Activated T-helper 1 cell treated with anti-CD3 and anti-CD28 coated beads, Interleukin-12 subunit alpha, Interleukin-12 subunit beta, Interleukin-2, Interleukin-4 antibody, amounts not matched to agents 30 ng/mL and 10 ng/mL and 1 ng/mL, durations not matched to agents 14 hours and 24 hours and 36 hours (primary cell): Measurements from ENCODE around the gene ENOPH1. TPM values are rescaled to one million over a fixed set of nuclear protein-coding genes. Genes with fewer than 3 reads are reported as not detected.

Source experiments
- DNase-seq: peaks from one replicate; pipeline ENCODE4 v3.0.0; 2021; ENCODE audit warnings: low spot score
- H3K27ac Mint-ChIP-seq: one replicate; pipeline ENCODE4 v1.8.0; 2021; ENCODE audit warnings: mild to moderate bottlenecking, mixed read lengths
- H3K27me3 Mint-ChIP-seq: one replicate; pipeline ENCODE4 v1.8.0; 2022; ENCODE audit warnings: mild to moderate bottlenecking, moderate library complexity, mixed read lengths; ENCODE audit not compliant: insufficient read depth
- H3K36me3 Mint-ChIP-seq: one replicate; pipeline ENCODE4 v1.8.0; 2021; ENCODE audit warnings: low read depth, mixed read lengths
- H3K4me1 Mint-ChIP-seq: one replicate; pipeline ENCODE4 v1.8.0; 2021; ENCODE audit warnings: low read depth, mixed read lengths
- H3K4me3 Mint-ChIP-seq: one replicate; pipeline ENCODE4 v1.8.0; 2021; ENCODE audit warnings: mild to moderate bottlenecking, moderate library complexity, mixed read lengths
- H3K9me3 Mint-ChIP-seq: one replicate; pipeline ENCODE4 v1.8.0; 2021; ENCODE audit warnings: mixed read lengths
- intact Hi-C: fragments of 100-400 bp; cut with micrococcal nuclease; formaldehyde crosslinking; loops from one replicate; pipeline ENCODE4 v1.15.1; 2024
- total RNA-seq: library from RNA; stranded (reverse); gene quantifications from 2 replicates; pipeline ENCODE4 v1.2.3, GENCODE V29; 2022

The ENOPH1 gene
- total RNA-seq, 1 donor from 2014 or later: 61.5 TPM

DNA sequence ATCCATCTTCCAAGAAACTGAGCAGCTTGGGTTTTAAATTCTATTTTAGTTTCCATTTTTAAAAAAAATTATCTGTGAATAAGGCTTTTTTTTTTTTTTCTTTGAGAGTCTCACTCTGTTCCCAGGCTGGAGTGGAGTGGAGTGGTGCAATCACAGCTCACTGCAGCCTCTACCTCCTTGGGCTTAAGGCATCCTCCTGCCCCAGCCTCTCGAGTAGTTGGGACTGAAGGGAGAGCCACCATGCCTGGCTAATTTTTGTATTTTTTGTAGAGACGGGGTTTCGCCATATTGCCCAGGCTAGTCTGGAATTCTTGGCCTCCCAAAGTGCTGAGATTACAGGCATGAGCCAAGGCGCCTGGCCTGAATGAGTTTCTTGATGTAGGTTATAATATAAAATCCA is 1.4 kb downstream of the ENOPH1 start:
- H3K27ac Mint-ChIP-seq: no peak overlapping the region
- no peaks in the 10 kb centered on the region for H3K9me3 Mint-ChIP-seq
- H3K4me3 Mint-ChIP-seq: peak overlapping the region; percentile 97
- H3K4me1 Mint-ChIP-seq: peaks cover 58% of the 10 kb centered on the region
- H3K27me3 Mint-ChIP-seq: no peaks in the 10 kb centered on the region
- intact Hi-C loops: loop anchor here (2.0 to 10.0 kb wide), 6 partner anchors 31 to 960 kb away; partner anchors contain the start of genes LIN54, RASGEF1B and SEC31A
- no peak for DNase-seq
- peaks cover 42% of the 10 kb centered on the region for H3K36me3 Mint-ChIP-seq

DNA sequence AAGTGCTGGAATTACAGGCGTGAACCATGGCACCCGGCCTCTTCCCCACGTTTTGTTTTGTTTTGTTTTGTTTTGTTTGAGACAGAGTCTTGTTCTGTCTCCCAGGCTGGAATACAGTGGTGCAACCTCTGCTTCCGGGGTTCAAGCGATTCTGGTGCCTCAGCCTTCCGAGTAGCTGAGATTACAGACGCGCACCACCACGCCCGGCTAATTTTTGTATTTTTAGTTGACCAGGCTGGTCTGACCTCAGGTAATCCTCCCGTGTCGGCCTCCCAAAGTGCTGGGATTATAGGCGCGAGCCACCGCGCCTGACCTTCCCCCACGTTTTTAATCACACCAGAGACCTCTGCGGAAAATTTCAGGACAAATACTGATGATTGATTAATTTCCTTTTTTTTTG is 2.2 kb downstream of the ENOPH1 start:
- Mint-ChIP-seq H3K4me3 (peak overlapping the region; percentile 97), H3K4me1 (peaks cover 58% of the 10 kb centered on the region), H3K36me3 (peaks cover 42% of the 10 kb centered on the region), H3K9me3 (no peaks in the 10 kb centered on the region), H3K27ac (peak overlapping the region; percentile 63), H3K27me3 (no peaks in the 10 kb centered on the region)
- DNase-seq: no peak
- intact Hi-C loops: loop anchor here (5.0 to 10.0 kb wide), 2 partner anchors 782 to 960 kb away; partner anchors contain the start of gene RASGEF1B

DNA sequence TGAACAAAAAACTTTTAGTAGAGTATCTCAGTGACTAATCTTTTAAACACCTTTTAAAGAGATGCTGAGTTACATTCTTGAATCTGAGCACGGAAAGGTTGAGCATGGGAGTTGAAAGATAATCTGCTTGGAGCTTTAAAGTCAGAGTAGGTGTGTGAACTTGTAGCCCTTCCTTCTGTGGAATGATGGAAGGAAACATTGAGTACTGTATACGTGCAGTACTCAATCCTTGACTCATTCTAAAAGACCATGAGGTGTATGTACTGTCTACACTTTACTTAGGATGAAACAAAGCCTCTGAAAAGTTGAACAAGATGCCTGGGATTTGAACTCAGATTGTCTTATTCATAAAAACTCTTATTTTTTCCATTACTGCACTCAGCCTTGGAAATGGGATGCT is 3.4 kb downstream of the ENOPH1 start:
- Mint-ChIP-seq H3K4me1 (peaks cover 60% of the 10 kb centered on the region), H3K27me3 (no peaks in the 10 kb centered on the region), H3K4me3 (peak overlapping the region; percentile 54), H3K27ac (peak overlapping the region; percentile 74), H3K36me3 (peaks cover 35% of the 10 kb centered on the region), H3K9me3 (no peaks in the 10 kb centered on the region)
- DNase-seq: no peak
- intact Hi-C loops: loop anchor here (5.0 to 10.0 kb wide), 2 partner anchors 781 to 961 kb away; partner anchors contain the start of gene RASGEF1B

DNA sequence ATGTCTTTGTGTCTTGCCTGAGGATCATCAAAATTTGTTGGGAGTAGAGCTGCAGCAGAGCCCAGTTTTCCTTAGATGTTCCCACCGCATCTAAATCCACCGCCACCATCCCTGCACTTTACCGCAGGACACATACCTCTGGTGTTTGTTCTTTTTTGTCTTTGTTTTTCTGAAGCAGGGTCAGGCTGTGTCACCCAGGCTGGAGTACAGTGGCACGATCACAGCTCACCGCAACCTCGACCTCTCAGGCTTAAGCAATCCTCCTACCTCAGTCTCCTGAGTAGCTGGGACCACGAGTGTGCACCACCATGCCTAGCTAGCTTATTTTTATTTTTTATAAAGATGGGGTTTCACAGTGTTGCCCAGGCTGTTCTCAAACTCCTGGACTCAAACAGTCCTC is 4.6 kb downstream of the ENOPH1 start:
- Mint-ChIP-seq H3K36me3 (peaks cover 36% of the 10 kb centered on the region), H3K9me3 (no peaks in the 10 kb centered on the region), H3K4me1 (peaks cover 71% of the 10 kb centered on the region), H3K27ac (peak overlapping the region; percentile 66), H3K4me3 (no peak overlapping the region), H3K27me3 (no peaks in the 10 kb centered on the region)
- no peak for DNase-seq
- intact Hi-C loops: loop anchor here (5.0 to 10.0 kb wide), 2 partner anchors 780 to 963 kb away; partner anchors contain the start of gene RASGEF1B

DNA sequence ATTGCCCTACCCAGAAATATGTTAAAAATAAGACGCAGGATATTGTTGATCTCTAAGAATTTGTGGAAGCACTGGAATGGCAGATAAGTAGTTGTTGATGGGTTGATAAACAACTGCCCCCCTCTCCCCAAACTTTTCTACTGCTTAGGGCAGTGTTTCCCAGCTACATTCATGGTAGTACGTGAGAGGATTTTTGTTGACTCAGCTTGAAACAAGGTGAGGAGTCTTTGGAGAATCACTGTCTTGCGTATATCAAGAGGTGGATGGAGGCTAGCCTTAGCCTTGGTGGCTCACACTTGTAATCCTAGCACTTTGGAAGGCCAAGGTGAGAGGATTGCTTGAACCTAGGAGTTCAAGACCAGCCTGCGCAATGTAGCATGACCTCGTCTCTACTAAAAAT is 5.7 kb downstream of the ENOPH1 start:
- intact Hi-C loops: loop anchor here (10.0 kb wide), 1 partner anchor 779 kb away; no protein-coding TSS in a partner anchor
- no peaks in the 10 kb centered on the region for H3K27me3 Mint-ChIP-seq
- H3K9me3 Mint-ChIP-seq: no peaks in the 10 kb centered on the region
- peaks cover 38% of the 10 kb centered on the region for H3K36me3 Mint-ChIP-seq
- no peak overlapping the region for H3K27ac Mint-ChIP-seq
- no peak for DNase-seq
- H3K4me3 Mint-ChIP-seq: no peak overlapping the region
- peaks cover 71% of the 10 kb centered on the region for H3K4me1 Mint-ChIP-seq

DNA sequence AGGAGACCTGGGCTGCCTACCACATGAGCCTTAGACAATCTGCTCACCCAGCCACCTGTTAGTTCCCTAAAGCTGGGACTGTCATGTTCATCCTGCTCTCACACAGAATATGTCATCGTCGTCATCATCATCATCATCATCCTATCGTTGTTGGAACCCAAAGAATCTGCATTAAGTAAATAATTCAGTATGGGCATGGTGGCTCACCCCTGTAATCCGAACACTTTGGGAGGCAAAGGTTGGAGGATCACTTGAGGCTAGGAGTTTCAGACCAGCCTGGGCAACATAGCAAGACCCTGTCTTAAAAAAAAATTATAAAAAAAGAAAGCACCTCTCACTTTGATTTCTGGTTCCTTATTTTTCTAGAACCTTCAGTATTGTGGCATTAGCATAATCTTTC is 6.4 kb downstream of the ENOPH1 start:
- H3K27me3 Mint-ChIP-seq: no peaks in the 10 kb centered on the region

DNA sequence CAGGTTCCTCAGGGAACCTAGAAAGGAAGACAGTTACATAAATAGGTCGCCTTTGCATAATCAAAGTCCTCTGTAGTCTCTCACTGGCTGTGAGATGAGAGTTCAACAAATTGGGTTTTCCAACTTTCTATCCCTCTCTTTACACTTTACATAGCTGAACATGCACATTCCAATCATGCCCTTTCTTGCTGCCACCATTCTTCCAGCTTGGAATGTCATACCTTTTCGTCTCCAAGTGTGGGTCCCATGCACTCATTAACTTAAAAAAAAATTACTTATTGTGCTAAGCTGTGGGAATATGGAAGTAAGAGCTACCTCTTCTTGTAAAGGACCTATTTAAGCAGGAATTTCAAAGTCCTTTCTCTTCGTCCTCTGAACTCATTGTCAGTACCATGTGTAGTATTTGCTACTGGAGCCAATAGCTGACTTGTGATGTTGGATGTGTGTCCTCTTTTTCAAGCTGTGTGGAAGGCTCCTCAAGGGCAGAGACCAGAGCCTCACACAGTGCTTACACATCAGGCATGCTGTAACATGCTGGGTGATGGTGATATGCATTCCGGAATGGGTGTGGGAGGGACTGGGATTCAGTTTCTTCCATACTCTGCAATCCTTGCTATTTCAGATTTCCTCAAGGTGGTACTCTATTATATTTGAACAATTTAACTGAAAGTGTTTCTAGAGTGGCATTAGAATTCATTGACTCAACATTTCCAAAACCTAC is 7.1 kb downstream of the ENOPH1 start:
- peaks cover 36% of the 10 kb centered on the region for H3K36me3 Mint-ChIP-seq
- no peaks in the 10 kb centered on the region for H3K9me3 Mint-ChIP-seq
- H3K4me1 Mint-ChIP-seq: peaks cover 60% of the 10 kb centered on the region

More for the DNA sequence above, 6.4 kb downstream of the ENOPH1 start:
- Mint-ChIP-seq H3K27ac (no peak overlapping the region), H3K9me3 (no peaks in the 10 kb centered on the region), H3K4me1 (peaks cover 67% of the 10 kb centered on the region), H3K36me3 (peaks cover 33% of the 10 kb centered on the region), H3K4me3 (no peak overlapping the region)
- DNase-seq: no peak
- intact Hi-C loops: loop anchor here (10.0 kb wide), 1 partner anchor 778 kb away; no protein-coding TSS in a partner anchor

DNA sequence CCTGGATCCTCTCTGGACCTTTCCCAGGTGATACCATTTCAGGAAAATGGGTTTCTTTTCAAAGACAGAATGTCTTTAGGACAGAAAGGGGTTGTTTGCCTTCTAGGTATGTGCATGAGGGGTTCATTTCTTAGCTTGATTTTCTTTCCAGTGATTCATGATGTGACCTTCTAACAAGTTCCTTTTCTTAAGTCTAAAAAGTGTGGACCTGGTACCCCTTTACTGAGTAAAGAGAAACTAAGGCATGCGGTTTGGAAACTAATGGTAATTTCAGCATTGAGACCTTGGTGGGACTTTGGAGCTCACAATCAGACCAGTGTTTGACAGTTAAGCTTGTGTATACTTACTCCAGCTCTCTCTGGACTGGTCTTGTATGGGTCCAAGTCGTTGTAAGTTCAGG is 8.7 kb downstream of the ENOPH1 start:
- intact Hi-C loops: loop anchor here (10.0 kb wide), 1 partner anchor 776 kb away; no protein-coding TSS in a partner anchor
- H3K27me3 Mint-ChIP-seq: no peaks in the 10 kb centered on the region
- no peak overlapping the region for H3K27ac Mint-ChIP-seq
- DNase-seq: no peak
- no peaks in the 10 kb centered on the region for H3K9me3 Mint-ChIP-seq
- peaks cover 44% of the 10 kb centered on the region for H3K4me1 Mint-ChIP-seq
- H3K36me3 Mint-ChIP-seq: peaks cover 27% of the 10 kb centered on the region
- H3K4me3 Mint-ChIP-seq: no peak overlapping the region

More for the DNA sequence above, 7.1 kb downstream of the ENOPH1 start:
- Mint-ChIP-seq H3K27ac (no peak overlapping the region), H3K27me3 (no peaks in the 10 kb centered on the region), H3K4me3 (no peak overlapping the region)
- DNase-seq: no peak
- intact Hi-C loops: loop anchor here (10.0 kb wide), 1 partner anchor 777 kb away; no protein-coding TSS in a partner anchor

DNA sequence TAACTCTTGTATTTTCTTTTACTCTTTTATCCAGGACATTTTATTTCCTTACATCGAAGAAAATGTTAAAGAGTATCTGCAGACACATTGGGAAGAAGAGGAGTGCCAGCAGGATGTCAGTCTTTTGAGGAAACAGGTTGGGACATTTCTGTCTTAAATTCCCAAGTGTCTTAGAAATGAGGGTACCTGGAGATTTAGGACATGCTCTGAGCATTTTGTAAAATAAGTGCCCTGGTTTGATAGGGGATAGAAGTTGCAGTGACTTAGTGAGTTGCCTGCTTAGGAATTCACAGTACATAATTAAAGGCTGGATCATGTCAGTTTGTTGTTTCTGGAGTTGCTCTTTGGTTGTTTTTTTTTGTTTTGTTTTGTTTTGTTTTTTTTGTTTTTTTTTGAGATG is 17.5 kb downstream of the ENOPH1 start:
- Mint-ChIP-seq H3K36me3 (peaks cover 36% of the 10 kb centered on the region), H3K27ac (no peak overlapping the region)

DNA sequence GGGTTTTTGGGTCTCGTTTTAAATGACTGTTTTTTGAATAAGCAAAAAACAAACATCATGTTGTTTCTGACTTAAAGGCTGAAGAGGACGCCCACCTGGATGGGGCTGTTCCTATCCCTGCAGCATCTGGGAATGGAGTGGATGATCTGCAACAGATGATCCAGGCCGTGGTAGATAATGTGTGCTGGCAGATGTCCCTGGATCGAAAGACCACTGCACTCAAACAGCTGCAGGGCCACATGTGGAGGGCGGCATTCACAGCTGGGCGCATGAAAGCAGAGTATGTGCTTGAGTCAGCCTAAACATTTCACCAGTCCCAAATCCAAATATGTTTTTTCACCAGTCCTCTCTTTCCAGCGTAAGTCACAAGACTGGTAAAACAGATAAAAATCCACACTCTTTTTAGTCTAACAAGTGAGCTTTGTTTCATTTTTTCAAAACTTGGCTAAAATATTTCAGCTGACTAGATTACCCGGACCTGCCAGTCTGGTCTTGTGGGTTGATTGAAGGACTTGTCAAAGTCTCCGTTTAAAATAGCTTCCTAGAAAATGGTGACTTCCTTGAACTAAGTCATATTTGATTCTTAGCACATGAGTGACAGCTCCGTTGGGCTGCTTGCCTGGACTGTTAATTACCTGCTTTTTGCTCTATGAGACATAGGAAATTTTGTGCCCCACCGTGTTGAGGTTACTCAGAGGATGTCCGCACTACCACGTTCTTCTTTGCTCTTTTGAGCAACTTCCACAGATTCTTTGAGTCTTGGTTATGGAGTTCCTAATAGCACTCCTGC is 20.8 kb downstream of the ENOPH1 start:
- Mint-ChIP-seq H3K9me3 (no peaks in the 10 kb centered on the region), H3K4me1 (peaks cover 24% of the 10 kb centered on the region), H3K4me3 (no peak overlapping the region), H3K27me3 (no peaks in the 10 kb centered on the region), H3K27ac (no peak overlapping the region), H3K36me3 (peaks cover 48% of the 10 kb centered on the region)
- intact Hi-C loops: no loop called here
- no peak for DNase-seq

More for the DNA sequence above, 17.5 kb downstream of the ENOPH1 start:
- Mint-ChIP-seq H3K27me3 (no peaks in the 10 kb centered on the region), H3K4me3 (no peak overlapping the region), H3K9me3 (no peaks in the 10 kb centered on the region), H3K4me1 (peaks cover 24% of the 10 kb centered on the region)
- no peak for DNase-seq
- intact Hi-C loops: no loop called here

DNA sequence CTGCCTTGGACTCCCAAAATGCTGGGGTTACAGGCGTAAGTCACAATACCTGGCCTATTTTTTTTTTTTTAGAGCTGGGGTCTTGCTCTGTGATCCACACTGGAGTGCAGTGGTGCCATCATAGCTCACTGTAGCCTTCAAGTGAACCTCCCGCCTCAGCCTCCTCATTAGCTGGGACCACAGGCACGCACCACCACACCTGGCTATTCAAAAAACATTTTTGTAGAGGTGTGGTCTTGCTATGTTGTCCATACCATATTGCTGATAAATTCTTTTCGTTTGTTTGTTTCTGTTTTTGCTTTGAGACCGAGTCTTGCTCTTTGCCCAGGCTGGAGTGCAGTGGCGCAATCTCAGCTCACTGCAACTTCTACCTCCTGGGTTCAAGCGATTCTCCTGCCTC is 21.6 kb downstream of the ENOPH1 start:
- Mint-ChIP-seq H3K36me3 (peaks cover 51% of the 10 kb centered on the region), H3K27me3 (no peaks in the 10 kb centered on the region), H3K4me3 (no peak overlapping the region), H3K9me3 (no peaks in the 10 kb centered on the region), H3K27ac (no peak overlapping the region), H3K4me1 (peaks cover 24% of the 10 kb centered on the region)
- intact Hi-C loops: no loop called here
- no peak for DNase-seq

DNA sequence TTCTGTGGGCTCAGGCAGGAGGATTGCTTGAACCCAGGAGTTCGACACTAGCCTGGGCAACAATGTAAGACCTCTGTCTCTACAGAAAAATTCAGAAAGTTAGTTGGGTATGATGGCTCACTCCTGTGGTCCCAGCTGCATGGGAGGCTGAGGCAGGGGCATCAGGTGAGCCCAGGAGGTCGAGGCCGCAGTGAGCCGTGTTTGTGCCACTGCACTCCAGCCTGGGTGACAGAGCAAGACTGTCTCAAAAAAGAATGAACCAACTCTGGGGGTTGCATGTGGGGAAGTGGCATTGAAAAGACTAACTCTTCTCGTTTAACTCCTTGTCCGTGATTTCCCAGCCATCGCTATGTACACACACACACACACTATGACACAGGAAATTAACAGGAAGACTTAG is 26.9 kb downstream of the ENOPH1 start:
- intact Hi-C loops: no loop called here
- no peaks in the 10 kb centered on the region for H3K9me3 Mint-ChIP-seq
- H3K4me3 Mint-ChIP-seq: no peak overlapping the region
- no peaks in the 10 kb centered on the region for H3K27me3 Mint-ChIP-seq
- peaks cover 5% of the 10 kb centered on the region for H3K4me1 Mint-ChIP-seq
- no peak overlapping the region for H3K27ac Mint-ChIP-seq
- peaks cover 29% of the 10 kb centered on the region for H3K36me3 Mint-ChIP-seq
- DNase-seq: no peak

DNA sequence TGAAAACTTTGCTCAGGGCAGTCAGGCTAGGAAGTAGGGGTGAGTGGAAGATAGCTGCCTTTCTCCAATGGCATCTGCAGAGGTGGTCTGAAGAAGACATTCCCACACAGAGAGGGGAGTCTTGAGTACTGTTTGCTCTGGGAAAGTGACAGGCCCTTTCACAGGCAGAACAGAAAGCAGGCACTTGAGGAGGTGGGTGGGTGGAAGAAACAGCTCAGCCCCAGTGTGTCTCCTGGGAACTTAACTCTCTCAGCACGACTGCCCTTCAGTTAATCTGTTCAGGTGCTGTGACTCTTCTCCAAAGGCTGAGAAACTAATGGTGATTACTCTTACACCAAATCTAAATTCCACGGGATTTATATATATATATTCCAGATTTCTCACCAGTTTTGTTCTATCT is 28.3 kb downstream of the ENOPH1 start:
- intact Hi-C loops: no loop called here
- no peak overlapping the region for H3K27ac Mint-ChIP-seq
- no peaks in the 10 kb centered on the region for H3K9me3 Mint-ChIP-seq
- no peak overlapping the region for H3K4me3 Mint-ChIP-seq
- H3K27me3 Mint-ChIP-seq: no peaks in the 10 kb centered on the region
- no peak for DNase-seq
- peaks cover 27% of the 10 kb centered on the region for H3K36me3 Mint-ChIP-seq
- H3K4me1 Mint-ChIP-seq: peaks cover 5% of the 10 kb centered on the region
